OCI-LY3 (cell line): ENCODE measurements around the gene PPP3CA.

Experiments
- EZH2phosphoT487 ChIP-seq: fragments of 200-600 bp; shearing (Covaris generic); IDR thresholded peaks from 2 replicates; pipeline ENCODE4 v1.6.1; 2018; ENCODE audit warnings: antibody characterized with exemption, mixed run types, low read depth
- TF ChIP-seq, protein P1 (sequence below): fragments of 200-600, 300-600 bp; sonication (generic); IDR thresholded peaks from 2 replicates; pipeline ENCODE4 v1.5.1; 2014; ENCODE audit warnings: antibody characterized with exemption, low read length, low read depth

DNA sequence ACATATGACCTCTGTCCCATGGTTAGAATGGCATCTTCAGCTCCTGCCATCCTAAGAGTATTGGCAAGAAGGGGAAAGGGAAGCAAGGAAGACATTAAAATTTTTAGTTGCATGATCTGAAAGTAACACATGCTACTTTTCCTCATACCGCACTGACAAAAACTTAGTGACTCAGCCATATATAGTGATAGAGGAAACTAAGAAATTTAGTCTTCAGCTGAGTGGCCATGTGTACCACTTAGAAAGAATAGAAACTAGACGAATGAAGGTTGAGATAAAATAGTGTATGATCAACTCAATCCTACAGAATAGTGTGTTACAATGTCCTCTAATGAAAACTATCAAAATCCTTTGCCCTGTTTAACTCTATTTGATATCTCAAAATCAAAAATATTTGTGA is 164.1 kb downstream of the PPP3CA start:
- TF ChIP-seq, protein P1, sequence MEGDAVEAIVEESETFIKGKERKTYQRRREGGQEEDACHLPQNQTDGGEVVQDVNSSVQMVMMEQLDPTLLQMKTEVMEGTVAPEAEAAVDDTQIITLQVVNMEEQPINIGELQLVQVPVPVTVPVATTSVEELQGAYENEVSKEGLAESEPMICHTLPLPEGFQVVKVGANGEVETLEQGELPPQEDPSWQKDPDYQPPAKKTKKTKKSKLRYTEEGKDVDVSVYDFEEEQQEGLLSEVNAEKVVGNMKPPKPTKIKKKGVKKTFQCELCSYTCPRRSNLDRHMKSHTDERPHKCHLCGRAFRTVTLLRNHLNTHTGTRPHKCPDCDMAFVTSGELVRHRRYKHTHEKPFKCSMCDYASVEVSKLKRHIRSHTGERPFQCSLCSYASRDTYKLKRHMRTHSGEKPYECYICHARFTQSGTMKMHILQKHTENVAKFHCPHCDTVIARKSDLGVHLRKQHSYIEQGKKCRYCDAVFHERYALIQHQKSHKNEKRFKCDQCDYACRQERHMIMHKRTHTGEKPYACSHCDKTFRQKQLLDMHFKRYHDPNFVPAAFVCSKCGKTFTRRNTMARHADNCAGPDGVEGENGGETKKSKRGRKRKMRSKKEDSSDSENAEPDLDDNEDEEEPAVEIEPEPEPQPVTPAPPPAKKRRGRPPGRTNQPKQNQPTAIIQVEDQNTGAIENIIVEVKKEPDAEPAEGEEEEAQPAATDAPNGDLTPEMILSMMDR, result no peak
- no peak for TF ChIP-seq EZH2phosphoT487
